Omental fat pad (tissue), 4 donors: ENCODE measurements around the gene EIF3K. TPM values are rescaled to one million over a fixed set of nuclear protein-coding genes. Genes with fewer than 3 reads are reported as not detected.

Experiments
- ATAC-seq: fragments of 150-250 bp; one replicate; pipeline ENCODE4 v1.9.1; 2016; ENCODE audit warnings: mild to moderate bottlenecking, moderate library complexity; ENCODE audit not compliant: low FRiP score
- DNase-seq: peaks from one replicate; pipeline ENCODE4 v3.0.0-alpha.2; 2019; ENCODE audit warnings: low spot score
- CTCF ChIP-seq, 3 donors: fragments of 450-650 bp; IDR thresholded peaks; one replicate each; pipeline ENCODE4 v1.5.1; 2016 to 2017; ENCODE audit warnings: antibody characterized with exemption in 3 of 3, mild to moderate bottlenecking in 3 of 3, moderate library complexity in 2 of 3
- total RNA-seq, 4 donors: library from RNA; depleted of rRNA; stranded (reverse); fragments of >200 nt; gene quantifications; one replicate each; pipeline ENCODE4 v1.1.0, GENCODE V29; 2016

EIF3K gene
- total RNA-seq, 4 donors from 2014 or later = 364 to 556 (median 476) TPM

- no peak for TF ChIP-seq CTCF (IDR thresholded peaks at IDR 0.05)
- no peak for DNase-seq
- no peak for ATAC-seq
Measured at GRCh38 chr19:38669552-38669951, 50.6 kb downstream of the EIF3K start.

- no peak for TF ChIP-seq CTCF (IDR thresholded peaks at IDR 0.05)
- ATAC-seq (peak; percentile 22), DNase-seq (no peak)
Measured at GRCh38 chr19:38670921-38671398, 52.0 kb downstream of the EIF3K start.

GRCh38 chr19:38671654-38672053 is 52.7 kb downstream of the EIF3K start:
- no peak for ATAC-seq
- DNase-seq = no peak
- TF ChIP-seq CTCF (IDR thresholded peaks at IDR 0.05) = no peak

- DNase-seq = no peak
- ATAC-seq = no peak
- no peak for TF ChIP-seq CTCF (IDR thresholded peaks at IDR 0.05)
Measured at GRCh38 chr19:38673030-38673429, 54.0 kb downstream of the EIF3K start.

- no peak for DNase-seq
- no peak for TF ChIP-seq CTCF (IDR thresholded peaks at IDR 0.05)
- ATAC-seq = peak; percentile 65
Measured at GRCh38 chr19:38674388-38675171, 55.6 kb downstream of the EIF3K start.

- no peak for TF ChIP-seq CTCF (IDR thresholded peaks at IDR 0.05)
- ATAC-seq = no peak
- no peak for DNase-seq
Measured at GRCh38 chr19:38675611-38676010, 56.6 kb downstream of the EIF3K start.
